Suprapubic skin (tissue), 4 donors: ENCODE results near the gene ASB16. TPM values are rescaled to one million over a fixed set of nuclear protein-coding genes. Genes with fewer than 3 reads are reported as not detected.
A peak's percentile ranks its signal among the peaks of the same experiment; 100 is the strongest.

Experiments used
- DNase-seq, 2 donors: peaks; one replicate each; pipeline ENCODE4 v3.0.0-alpha.2; 2019; ENCODE audit warnings: low spot score in 2 of 2
- H3K27ac ChIP-seq: fragments of 200-600 bp; sonication (generic); one replicate; pipeline ENCODE4 v1.5.1; 2019
- H3K27me3 ChIP-seq: fragments of 200-600 bp; sonication (generic); one replicate; pipeline ENCODE4 v1.5.1; 2019
- H3K36me3 ChIP-seq: fragments of 200-600 bp; sonication (generic); one replicate; pipeline ENCODE4 v1.5.1; 2019
- H3K4me1 ChIP-seq: fragments of 200-600 bp; sonication (generic); one replicate; pipeline ENCODE4 v1.5.1; 2019
- H3K4me3 ChIP-seq: fragments of 200-600 bp; sonication (generic); one replicate; pipeline ENCODE4 v1.5.1; 2019; ENCODE audit warnings: mild to moderate bottlenecking
- H3K9me3 ChIP-seq: fragments of 200-600 bp; sonication (generic); one replicate; pipeline ENCODE4 v1.5.1; 2019
- EP300 ChIP-seq: sonication (generic); formaldehyde crosslinking; IDR thresholded peaks from one replicate; pipeline ENCODE4 v1.6.1; 2017; ENCODE audit warnings: antibody characterized with exemption
- POLR2A ChIP-seq, 2 donors: fragments of 450-650 bp; IDR thresholded peaks; one replicate each; pipeline ENCODE4 v1.6.1; 2017; ENCODE audit warnings: antibody characterized with exemption in 2 of 2, mild to moderate bottlenecking in 2 of 2, moderate library complexity in 2 of 2
- POLR2AphosphoS5 ChIP-seq, 3 donors: sonication (generic); formaldehyde crosslinking; IDR thresholded peaks; one replicate each; pipeline ENCODE4 v1.6.1; 2017; ENCODE audit warnings: antibody characterized with exemption in 3 of 3
- WGBS: methylation state at CpG from one replicate; pipeline ENCODE4 v1.1.5; 2018; 5-methylcytosine and 5-hydroxymethylcytosine counted together
- total RNA-seq, 4 donors: library from RNA; depleted of rRNA; stranded (reverse); fragments of >200 nt; gene quantifications; one replicate each; pipeline ENCODE4 v1.1.0, GENCODE V29; 2016
- TF ChIP-seq, protein P1 (sequence below), 2 donors: fragments of 200-600 bp in 1 of 2; fragments of 450-650 bp in 1 of 2; sonication (generic) in 1 of 2; IDR thresholded peaks; one replicate each; pipeline ENCODE4 v1.5.1; 2016 to 2019; ENCODE audit warnings: antibody characterized with exemption in 2 of 2, mild to moderate bottlenecking in 1 of 2, moderate library complexity in 1 of 2

The ASB16 gene
- total RNA-seq, 4 donors from 2014 or later, result not detected

DNA sequence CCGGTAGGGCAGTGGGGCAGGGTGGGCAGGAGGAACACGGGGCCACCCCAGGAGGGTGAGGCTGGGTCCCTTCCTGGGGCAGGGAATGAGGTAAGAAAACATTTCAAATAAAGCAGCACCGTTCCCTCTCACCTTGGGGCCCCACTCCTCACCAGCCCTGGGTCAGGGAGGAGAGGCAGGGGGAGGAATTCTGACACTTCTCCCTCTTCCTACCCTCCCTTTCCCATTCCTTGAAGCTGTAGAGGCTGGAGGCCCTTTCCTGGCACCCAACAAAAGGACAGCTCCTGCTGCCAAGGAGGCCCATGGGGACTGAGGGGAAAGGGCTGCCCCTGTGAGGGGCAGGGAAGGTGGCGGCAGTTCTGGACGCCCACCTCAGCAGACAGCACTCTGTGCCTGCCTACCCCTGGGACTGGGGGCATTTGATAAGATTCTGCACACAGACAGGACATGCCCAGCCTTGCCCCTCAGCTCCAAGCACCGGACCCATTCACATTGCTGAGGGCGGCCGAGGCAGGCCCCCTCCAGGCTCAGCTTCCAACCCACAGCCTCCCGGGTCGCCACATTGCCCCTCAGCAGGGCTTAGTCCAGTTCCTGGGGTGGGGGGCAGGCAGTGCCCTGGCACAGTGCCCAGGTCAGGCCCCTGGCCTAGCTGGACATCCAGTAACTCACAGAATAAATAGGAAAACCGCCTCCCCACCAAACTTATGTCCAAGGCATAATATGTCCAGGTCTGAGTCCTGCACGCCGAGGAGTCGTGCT, 23.0 kb downstream of the ASB16 start:
- WGBS, result 88% methylated on average over 6 of the region's 14 CpGs
- TF ChIP-seq, protein P1, sequence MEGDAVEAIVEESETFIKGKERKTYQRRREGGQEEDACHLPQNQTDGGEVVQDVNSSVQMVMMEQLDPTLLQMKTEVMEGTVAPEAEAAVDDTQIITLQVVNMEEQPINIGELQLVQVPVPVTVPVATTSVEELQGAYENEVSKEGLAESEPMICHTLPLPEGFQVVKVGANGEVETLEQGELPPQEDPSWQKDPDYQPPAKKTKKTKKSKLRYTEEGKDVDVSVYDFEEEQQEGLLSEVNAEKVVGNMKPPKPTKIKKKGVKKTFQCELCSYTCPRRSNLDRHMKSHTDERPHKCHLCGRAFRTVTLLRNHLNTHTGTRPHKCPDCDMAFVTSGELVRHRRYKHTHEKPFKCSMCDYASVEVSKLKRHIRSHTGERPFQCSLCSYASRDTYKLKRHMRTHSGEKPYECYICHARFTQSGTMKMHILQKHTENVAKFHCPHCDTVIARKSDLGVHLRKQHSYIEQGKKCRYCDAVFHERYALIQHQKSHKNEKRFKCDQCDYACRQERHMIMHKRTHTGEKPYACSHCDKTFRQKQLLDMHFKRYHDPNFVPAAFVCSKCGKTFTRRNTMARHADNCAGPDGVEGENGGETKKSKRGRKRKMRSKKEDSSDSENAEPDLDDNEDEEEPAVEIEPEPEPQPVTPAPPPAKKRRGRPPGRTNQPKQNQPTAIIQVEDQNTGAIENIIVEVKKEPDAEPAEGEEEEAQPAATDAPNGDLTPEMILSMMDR (IDR thresholded peaks at IDR 0.05), result no peak
- no peak for TF ChIP-seq EP300
- no peak for TF ChIP-seq POLR2AphosphoS5 (IDR thresholded peaks at IDR 0.05)
- no peak for TF ChIP-seq POLR2A (IDR thresholded peaks at IDR 0.05)
- no peak for DNase-seq
- Histone ChIP-seq H3K4me3 (no peak overlapping the region), H3K27ac (peak overlapping the region; percentile 47), H3K9me3 (no peaks in the 10 kb centered on the region), H3K36me3 (peaks cover 71% of the 10 kb centered on the region), H3K4me1 (peaks cover 19% of the 10 kb centered on the region), H3K27me3 (no peaks in the 10 kb centered on the region)

DNA sequence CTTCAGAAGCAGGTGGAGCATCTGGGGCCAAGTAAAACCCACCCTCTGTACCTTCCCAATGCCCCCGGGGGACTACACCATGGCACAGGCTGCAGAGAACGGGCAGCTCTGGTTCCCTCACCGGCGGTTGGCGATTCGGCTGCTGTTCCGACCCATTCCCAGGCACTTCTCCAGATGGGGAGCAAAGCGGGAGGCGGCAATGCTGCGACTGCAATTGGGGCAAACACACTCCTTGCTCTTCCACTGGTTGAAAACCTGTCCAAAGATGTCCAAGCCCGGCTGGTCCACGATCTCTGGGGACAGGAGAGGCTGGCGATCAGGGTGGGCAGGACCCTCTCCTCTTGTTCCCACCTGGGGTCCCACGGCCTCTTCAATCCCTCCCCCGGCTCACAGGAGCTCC, 26.6 kb downstream of the ASB16 start:
- H3K27ac ChIP-seq, result no peak overlapping the region
- no peaks in the 10 kb centered on the region for H3K9me3 ChIP-seq
- no peak overlapping the region for H3K4me3 ChIP-seq
- H3K36me3 ChIP-seq, result peaks cover 44% of the 10 kb centered on the region
- 85% methylated on average over 12 of the region's 15 CpGs for WGBS
- peak in 1 of 2 donors; percentile 62 for DNase-seq
- H3K4me1 ChIP-seq, result peaks cover 29% of the 10 kb centered on the region
- TF ChIP-seq POLR2AphosphoS5 (IDR thresholded peaks at IDR 0.05), result no peak
- TF ChIP-seq EP300, result no peak
- no peak for TF ChIP-seq POLR2A (IDR thresholded peaks at IDR 0.05)
- TF ChIP-seq, protein P1 (IDR thresholded peaks at IDR 0.05), result no peak
- no peaks in the 10 kb centered on the region for H3K27me3 ChIP-seq

DNA sequence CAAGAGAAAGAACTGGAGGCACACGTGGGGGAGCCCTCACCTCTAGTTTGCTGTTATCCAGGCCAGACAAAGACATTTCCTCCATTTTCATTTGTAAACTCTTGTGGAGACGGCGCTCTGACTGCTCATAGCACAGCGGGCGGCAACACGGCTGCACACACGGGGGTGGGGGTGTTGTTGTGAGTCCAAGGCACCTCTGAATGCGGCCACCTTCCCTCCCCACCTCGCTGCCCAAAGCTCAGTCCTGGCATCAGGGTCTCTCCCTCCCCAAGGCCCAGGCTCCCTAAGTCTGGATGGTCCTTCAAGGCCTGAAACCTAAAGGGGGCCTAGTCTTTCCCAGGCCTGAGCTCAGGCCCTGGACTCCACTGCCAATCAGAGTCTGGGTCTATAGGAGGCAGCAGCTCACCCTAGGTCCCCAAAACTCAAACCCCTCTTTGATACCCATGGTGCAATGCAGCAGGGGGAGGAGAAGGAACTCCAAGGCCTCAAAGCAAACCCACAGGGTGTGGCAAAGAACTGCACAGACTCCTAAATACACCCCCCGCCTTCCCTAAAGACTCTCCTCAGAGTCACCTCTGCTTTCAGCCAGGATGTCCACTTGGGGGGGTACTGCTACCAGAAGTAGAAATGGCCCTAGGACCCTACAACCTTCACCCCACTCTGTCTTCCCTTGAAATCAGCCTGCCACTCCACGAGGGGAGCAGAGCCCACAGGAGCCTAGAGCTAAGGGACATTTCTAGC, 27.6 kb downstream of the ASB16 start:
- H3K36me3 ChIP-seq, result peaks cover 41% of the 10 kb centered on the region
- 57% methylated on average over 10 of the region's 11 CpGs for WGBS
- peaks cover 32% of the 10 kb centered on the region for H3K4me1 ChIP-seq
- no peaks in the 10 kb centered on the region for H3K9me3 ChIP-seq
- DNase-seq, result peak in 1 of 2 donors; percentile 64
- TF ChIP-seq EP300 (no peak), POLR2A (IDR thresholded peaks at IDR 0.05) (no peak), POLR2AphosphoS5 (IDR thresholded peaks at IDR 0.05) (no peak)
- TF ChIP-seq, protein P1 (IDR thresholded peaks at IDR 0.05), result no peak
- H3K27me3 ChIP-seq, result no peaks in the 10 kb centered on the region
- H3K27ac ChIP-seq, result peak overlapping the region; percentile 99
- H3K4me3 ChIP-seq, result peak overlapping the region; percentile 94

DNA sequence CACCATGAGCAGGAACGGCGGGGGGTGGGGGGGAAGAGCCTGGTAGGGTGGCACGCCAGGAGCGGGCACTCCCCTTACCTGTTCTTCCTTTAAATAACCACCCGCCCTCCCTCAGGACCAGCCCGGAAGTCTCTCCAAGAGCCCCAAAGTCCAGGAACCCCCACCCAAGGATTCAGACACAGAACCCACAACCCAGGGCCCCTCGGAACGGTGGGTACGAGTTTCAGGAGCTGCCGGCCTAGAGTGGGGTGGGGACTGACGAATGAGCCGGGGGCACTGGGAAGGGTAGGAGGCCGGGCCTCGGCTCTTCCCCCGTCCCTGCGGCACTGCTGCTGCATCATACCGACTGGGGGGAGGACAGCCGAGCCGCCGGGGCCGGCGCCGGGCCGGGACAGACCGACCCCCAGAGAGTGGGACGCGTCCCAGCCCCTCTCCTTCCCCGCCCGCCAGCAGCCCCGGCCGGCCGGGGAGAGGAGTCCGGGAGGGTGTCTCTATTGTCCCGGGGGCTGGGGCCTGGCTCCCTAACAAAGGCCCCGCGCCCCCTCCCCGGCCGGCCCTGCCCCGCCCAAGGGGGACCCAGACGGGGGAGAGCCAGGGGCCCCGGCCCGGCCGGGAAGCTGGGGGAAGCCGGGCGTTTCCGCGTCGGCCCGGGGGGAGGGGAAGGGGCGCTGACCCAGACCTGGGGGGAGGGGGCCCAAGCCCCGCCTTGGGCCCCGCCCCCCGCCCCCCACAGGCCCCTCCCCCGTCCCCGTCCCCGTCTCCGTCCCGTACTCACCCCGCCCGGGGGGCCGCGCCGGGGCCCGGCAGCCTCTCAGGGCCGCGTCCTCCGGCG, 28.4 kb downstream of the ASB16 start:
- H3K4me1 ChIP-seq, result peaks cover 40% of the 10 kb centered on the region
- TF ChIP-seq EP300 (no peak), POLR2A (IDR thresholded peaks at IDR 0.05) (no peak)
- TF ChIP-seq, protein P1 (IDR thresholded peaks at IDR 0.05), result no peak
- peak in 1 of 2 donors; percentile 82 for DNase-seq

More for the DNA sequence above, 28.4 kb downstream of the ASB16 start:
- Histone ChIP-seq H3K4me3 (peak overlapping the region; percentile 94), H3K27ac (peak overlapping the region; percentile 99), H3K27me3 (no peaks in the 10 kb centered on the region), H3K36me3 (peaks cover 33% of the 10 kb centered on the region), H3K9me3 (no peaks in the 10 kb centered on the region)
- WGBS, result 2% methylated on average over 9 of the region's 68 CpGs
